Kidney (tissue), 14 donors: Measurements from ENCODE around the gene ZIC2. TPM values are rescaled to one million over a fixed set of nuclear protein-coding genes. Genes with fewer than 3 reads are reported as not detected.

Source experiments
- DNase-seq, 5 donors: peaks; one replicate each; pipeline ENCODE4 v3.0.0-alpha.2; 2013 to 2020
- FAIRE-seq: peaks from 2 replicates; lab custom pipeline; 2012; peaks lifted over from hg19 to GRCh38; lab: Jason Lieb, UNC
- H3K27ac ChIP-seq, 2 donors: one replicate each; pipeline ENCODE4 v1.7.0; 2013; ENCODE audit warnings: low read depth in 2 of 2, low read length in 2 of 2, inconsistent platforms in 1 of 2
- H3K27me3 ChIP-seq: one replicate; pipeline ENCODE4 v1.7.1; 2013; ENCODE audit warnings: low read length, inconsistent platforms; ENCODE audit not compliant: control insufficient read depth, insufficient read depth
- H3K36me3 ChIP-seq, 3 donors: one replicate each; pipeline versions ENCODE4 v1.7.0 to v1.7.1; 2013; ENCODE audit warnings: low read length in 3 of 3, control low read depth in 1 of 3, inconsistent platforms in 1 of 3; ENCODE audit not compliant: insufficient read depth in 3 of 3, control insufficient read depth in 2 of 3
- H3K4me1 ChIP-seq, 3 donors: one replicate each; pipeline versions ENCODE4 v1.7.0 to v1.7.1; 2013; ENCODE audit warnings: low read length in 3 of 3, inconsistent platforms in 1 of 3, low read depth in 1 of 3; ENCODE audit not compliant: control insufficient read depth in 2 of 3, insufficient read depth in 2 of 3
- H3K4me3 ChIP-seq, 3 donors: one replicate each; pipeline versions ENCODE4 v1.7.0 to v1.8.1; 2013; ENCODE audit warnings: low read length in 3 of 3, control low read depth in 1 of 3, inconsistent platforms in 1 of 3
- H3K9ac ChIP-seq, 3 donors: one replicate each; pipeline versions ENCODE4 v1.7.0 to v1.7.1; 2013; ENCODE audit warnings: low read length in 3 of 3, control low read depth in 1 of 3, inconsistent platforms in 1 of 3
- H3K9me3 ChIP-seq, 3 donors: one replicate each; pipeline versions ENCODE4 v1.7.0 to v1.7.1; 2013; ENCODE audit warnings: low read length in 3 of 3, control low read depth in 1 of 3, inconsistent platforms in 1 of 3; ENCODE audit not compliant: control insufficient read depth in 2 of 3, insufficient read depth in 1 of 3
- intact Hi-C: fragments of 100-400 bp; cut with DNase I; formaldehyde crosslinking; loops from one replicate; pipeline ENCODE4 v1.11.1; 2022
- polyA plus RNA-seq: library from polyadenylated mRNA; stranded (reverse); fragments of 350-450 nt; fragmentation: Illumina TruSeq; extraction: RNeasy Lipid Tissue Mini Kit (QIAGEN cat#74804); gene quantifications from one replicate; pipeline ENCODE4 v1.2.3, GENCODE V29; 2014; ENCODE audit warnings: low read depth, low replicate concordance; ENCODE audit not compliant: insufficient read depth
- total RNA-seq: library from RNA; stranded (reverse); fragmentation: NEBNext Ultra II Directional; extraction: Animal tissue kit (Norgen Biotek cat#: 25700); gene quantifications from one replicate; pipeline ENCODE4 v1.2.1, GENCODE V29; 2021
- TF ChIP-seq, protein P1 (sequence below): IDR thresholded peaks from 3 replicates; pipeline ENCODE4 v1.5.1; 2012; ENCODE audit warnings: mild to moderate bottlenecking, moderate library complexity, borderline replicate concordance; ENCODE audit not compliant: insufficient read depth; ENCODE audit errors: extremely low read depth
- donor health status: control.
- donor health status: control.
- donor health status: control.
- donor health status: control.
- donor health status: control.
- donor health status: DM: yes; HTN: yes; CAD: no.
- donor health status: Normal renal cell carcinoma (clear cell type).

Gene ZIC2
- total and polyA plus RNA-seq, 2 donors from 2014 or later: 0.13 to 1.4 TPM

DNA sequence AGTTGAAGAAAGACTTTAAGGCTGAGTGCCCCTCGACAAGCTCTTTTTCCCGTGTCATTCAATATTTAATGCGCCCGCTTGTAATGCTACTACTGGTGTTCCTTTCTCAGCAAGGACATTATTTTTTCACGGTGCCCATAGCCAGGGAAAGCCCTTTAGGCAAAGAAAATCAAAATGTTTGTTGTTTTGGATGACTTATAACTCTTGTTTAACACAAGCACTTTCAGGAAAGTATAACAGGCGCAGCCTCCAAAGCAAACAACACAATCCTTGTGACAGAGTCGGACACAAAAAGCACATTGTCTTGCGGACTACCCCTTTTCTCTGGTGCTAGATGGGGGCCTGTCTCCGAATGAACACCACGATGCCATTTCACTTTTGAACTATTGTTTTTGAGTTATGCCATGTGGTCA lies 22.5 kb upstream of the ZIC2 start:
- H3K27ac ChIP-seq: no peak overlapping the region
- intact Hi-C loops: no loop called here
- DNase-seq (peak in 2 of 5 donors; percentile 30 to 64), FAIRE-seq (no peak)
- H3K36me3 ChIP-seq: no peaks in the 10 kb centered on the region
- H3K9ac ChIP-seq: no peak overlapping the region
- TF ChIP-seq, protein P1, sequence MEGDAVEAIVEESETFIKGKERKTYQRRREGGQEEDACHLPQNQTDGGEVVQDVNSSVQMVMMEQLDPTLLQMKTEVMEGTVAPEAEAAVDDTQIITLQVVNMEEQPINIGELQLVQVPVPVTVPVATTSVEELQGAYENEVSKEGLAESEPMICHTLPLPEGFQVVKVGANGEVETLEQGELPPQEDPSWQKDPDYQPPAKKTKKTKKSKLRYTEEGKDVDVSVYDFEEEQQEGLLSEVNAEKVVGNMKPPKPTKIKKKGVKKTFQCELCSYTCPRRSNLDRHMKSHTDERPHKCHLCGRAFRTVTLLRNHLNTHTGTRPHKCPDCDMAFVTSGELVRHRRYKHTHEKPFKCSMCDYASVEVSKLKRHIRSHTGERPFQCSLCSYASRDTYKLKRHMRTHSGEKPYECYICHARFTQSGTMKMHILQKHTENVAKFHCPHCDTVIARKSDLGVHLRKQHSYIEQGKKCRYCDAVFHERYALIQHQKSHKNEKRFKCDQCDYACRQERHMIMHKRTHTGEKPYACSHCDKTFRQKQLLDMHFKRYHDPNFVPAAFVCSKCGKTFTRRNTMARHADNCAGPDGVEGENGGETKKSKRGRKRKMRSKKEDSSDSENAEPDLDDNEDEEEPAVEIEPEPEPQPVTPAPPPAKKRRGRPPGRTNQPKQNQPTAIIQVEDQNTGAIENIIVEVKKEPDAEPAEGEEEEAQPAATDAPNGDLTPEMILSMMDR: no peak
- peaks cover 0 to 6% (median 0%) of the 10 kb centered on the region in 3 donors for H3K4me1 ChIP-seq
- H3K9me3 ChIP-seq: no peaks in the 10 kb centered on the region
- H3K27me3 ChIP-seq: peaks cover 83% of the 10 kb centered on the region
- H3K4me3 ChIP-seq: no peak overlapping the region

DNA sequence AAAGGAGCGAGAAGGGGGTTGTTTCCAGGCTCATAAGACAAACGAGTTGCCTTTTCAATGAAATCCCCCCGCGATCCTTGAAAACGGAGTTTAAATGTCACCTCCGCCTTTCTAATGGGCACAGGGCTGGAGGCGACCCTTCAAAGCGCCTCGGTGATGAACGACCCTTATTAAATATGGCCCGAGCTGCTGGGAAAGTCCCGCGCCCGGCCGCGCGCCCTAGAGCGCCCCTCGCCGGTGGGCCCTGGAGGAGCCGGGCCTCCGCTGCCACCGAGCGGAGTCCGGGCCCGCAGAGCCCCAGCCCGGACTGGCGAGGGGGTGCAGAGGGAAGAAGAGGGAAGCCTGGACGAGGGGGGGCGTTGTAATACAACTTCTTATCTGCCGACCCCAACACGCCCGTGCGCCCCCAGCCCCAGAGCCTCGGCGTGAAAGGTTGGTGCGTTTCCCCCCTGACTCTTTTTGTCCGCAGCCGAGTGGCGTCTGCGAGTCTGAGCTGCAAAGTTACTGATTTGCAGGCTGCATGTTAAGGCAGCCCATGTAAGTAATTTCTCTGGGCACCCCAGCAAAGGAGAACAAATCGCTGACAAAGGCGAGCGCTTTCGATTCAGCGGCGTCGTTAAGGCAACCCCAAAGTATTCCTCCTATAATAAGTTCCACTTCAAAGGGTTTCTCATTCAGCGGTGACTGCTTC lies 21.9 kb upstream of the ZIC2 start:
- TF ChIP-seq, protein P1: no peak
- H3K4me3 ChIP-seq: peak overlapping the region in 1 of 3 donors; percentile 25
- intact Hi-C loops: no loop called here
- H3K9ac ChIP-seq: no peak overlapping the region
- H3K9me3 ChIP-seq: no peaks in the 10 kb centered on the region
- no peak overlapping the region for H3K27ac ChIP-seq
- DNase-seq: peak in 4 of 5 donors; percentile 65 to 78 (median 72)
- H3K27me3 ChIP-seq: peaks cover 86% of the 10 kb centered on the region
- FAIRE-seq: no peak
- no peaks in the 10 kb centered on the region for H3K36me3 ChIP-seq
- H3K4me1 ChIP-seq: peaks cover 0 to 6% (median 0%) of the 10 kb centered on the region in 3 donors

DNA sequence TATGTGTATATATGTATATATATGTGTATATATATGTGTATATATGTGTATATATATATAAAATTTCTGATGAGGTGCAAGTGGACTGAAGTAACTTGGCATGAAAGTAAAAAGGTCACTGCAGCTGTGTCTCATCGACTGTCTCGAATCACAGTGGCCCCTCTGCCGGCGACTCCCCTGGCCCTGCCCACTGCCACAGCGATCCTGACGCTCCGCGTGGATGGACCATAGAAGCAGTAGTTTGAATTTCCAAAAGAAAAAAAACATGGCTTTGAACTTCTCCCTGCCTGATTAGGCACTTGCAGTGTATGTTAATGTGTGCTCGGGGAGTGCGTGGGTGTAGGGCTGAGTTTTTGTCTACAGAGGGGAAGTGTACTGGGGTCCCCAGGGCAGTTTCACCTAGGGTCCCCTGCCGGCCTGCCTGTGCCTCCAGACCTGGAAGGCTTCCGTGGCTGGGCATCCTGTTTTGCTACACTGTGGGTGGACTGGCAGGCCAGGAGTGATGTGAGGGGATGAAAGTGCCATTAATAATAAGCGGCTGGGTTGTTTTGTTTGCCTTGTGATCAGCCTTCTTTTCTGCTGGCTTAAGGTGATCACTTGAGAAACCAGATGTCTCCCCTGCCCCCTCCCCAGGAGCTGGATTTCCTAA lies 20.8 kb upstream of the ZIC2 start:
- no peak overlapping the region for H3K9ac ChIP-seq
- H3K4me3 ChIP-seq: no peak overlapping the region
- no peak for DNase-seq
- peaks cover 0 to 6% (median 0%) of the 10 kb centered on the region in 3 donors for H3K4me1 ChIP-seq
- H3K27ac ChIP-seq: no peak overlapping the region
- TF ChIP-seq, protein P1: no peak
- no peaks in the 10 kb centered on the region for H3K36me3 ChIP-seq
- FAIRE-seq: no peak
- intact Hi-C loops: no loop called here
- no peaks in the 10 kb centered on the region for H3K9me3 ChIP-seq
- peaks cover 80% of the 10 kb centered on the region for H3K27me3 ChIP-seq
